Neuronal stem cell (in vitro differentiated cells): ENCODE measurements around the gene TMPRSS3.

Source experiments
- DNase-seq: peaks from one replicate; pipeline ENCODE4 v3.0.0-alpha.2; 2013; ENCODE audit warnings: low spot score
- H2AFZ ChIP-seq: one replicate; pipeline ENCODE4 v1.6.1; 2013; ENCODE audit warnings: mild to moderate bottlenecking, low read length, inconsistent platforms
- H2AK5ac ChIP-seq: 2 replicates; pipeline ENCODE4 v1.6.1; 2013; ENCODE audit warnings: low read depth, mild to moderate bottlenecking, inconsistent platforms, low read length, moderate library complexity, mixed read lengths
- H2BK120ac ChIP-seq: 2 replicates; pipeline ENCODE4 v1.6.1; 2013; ENCODE audit warnings: low read depth, mild to moderate bottlenecking, inconsistent platforms, low read length, moderate library complexity, mixed read lengths
- H2BK12ac ChIP-seq: one replicate; pipeline ENCODE4 v1.6.1; 2013; ENCODE audit warnings: low read length, inconsistent platforms
- H2BK15ac ChIP-seq: 2 replicates; pipeline ENCODE4 v1.6.1; 2013; ENCODE audit warnings: mild to moderate bottlenecking, low read length, inconsistent platforms, mixed read lengths
- H2BK5ac ChIP-seq: one replicate; pipeline ENCODE4 v1.6.1; 2013; ENCODE audit warnings: inconsistent platforms, mild to moderate bottlenecking, low read length, moderate library complexity
- H3K14ac ChIP-seq: one replicate; pipeline ENCODE4 v1.6.1; 2013; ENCODE audit warnings: low read length, inconsistent platforms
- H3K18ac ChIP-seq: 2 replicates; pipeline ENCODE4 v1.6.1; 2013; ENCODE audit warnings: low read length, inconsistent platforms
- H3K23ac ChIP-seq: 2 replicates; pipeline ENCODE4 v1.6.1; 2013; ENCODE audit warnings: low read depth, mild to moderate bottlenecking, mixed read lengths, low read length, inconsistent platforms; ENCODE audit not compliant: poor library complexity
- H3K27ac ChIP-seq: replicated peaks from 3 replicates; pipeline ENCODE4 v1.5.1; 2013; ENCODE audit warnings: low read length, inconsistent platforms
- H3K27me3 ChIP-seq, 3 experiments: 2 replicates each; pipeline ENCODE4 v1.6.1; 2013; ENCODE audit warnings: low read length in 3 of 3, mild to moderate bottlenecking in 2 of 3, inconsistent platforms in 1 of 3, low read depth in 1 of 3, mixed read lengths in 1 of 3, moderate library complexity in 1 of 3; ENCODE audit not compliant: control insufficient read depth in 3 of 3, insufficient read depth in 3 of 3
- H3K36me3 ChIP-seq, 2 donors: replicated peaks in 1 of 2; 2 replicates each; pipeline ENCODE4 v1.6.1; 2013; ENCODE audit warnings: low read length in 2 of 2; ENCODE audit not compliant: control insufficient read depth in 2 of 2, insufficient read depth in 2 of 2
- H3K4ac ChIP-seq: 2 replicates; pipeline ENCODE4 v1.6.1; 2013; ENCODE audit warnings: inconsistent platforms, mild to moderate bottlenecking, low read length, moderate library complexity
- H3K4me1 ChIP-seq, 2 donors: 1 replicate in 1 of 2; 2 replicates in 1 of 2; pipeline ENCODE4 v1.6.1; 2013; ENCODE audit warnings: low read length in 2 of 2, low read depth in 1 of 2; ENCODE audit not compliant: control insufficient read depth in 2 of 2, insufficient read depth in 1 of 2
- H3K4me2 ChIP-seq: one replicate; pipeline ENCODE4 v1.6.1; 2013; ENCODE audit warnings: mild to moderate bottlenecking, low read length, inconsistent platforms; ENCODE audit not compliant: insufficient read depth, poor library complexity, severe bottlenecking
- H3K4me3 ChIP-seq, 2 donors: 2 replicates each; pipeline ENCODE4 v1.5.1; 2013; ENCODE audit warnings: low read length in 2 of 2, mild to moderate bottlenecking in 2 of 2, inconsistent platforms in 1 of 2, moderate library complexity in 1 of 2
- H3K79me1 ChIP-seq: one replicate; pipeline ENCODE4 v1.6.1; 2013; ENCODE audit warnings: low read depth, mild to moderate bottlenecking, inconsistent platforms, low read length, moderate library complexity
- H3K9ac ChIP-seq: one replicate; pipeline ENCODE4 v1.6.1; 2013; ENCODE audit warnings: mild to moderate bottlenecking, low read depth, low read length, inconsistent platforms; ENCODE audit not compliant: poor library complexity
- H3K9me3 ChIP-seq, 2 donors: replicated peaks in 1 of 2; 2 replicates each; pipeline versions ENCODE3 to v1.6.1; 2013; ENCODE audit warnings: low read length in 2 of 2, mild to moderate bottlenecking in 2 of 2, inconsistent platforms in 1 of 2, low read depth in 1 of 2, mixed read lengths in 1 of 2, moderate library complexity in 1 of 2; ENCODE audit not compliant: control insufficient read depth in 2 of 2, insufficient read depth in 1 of 2
- H4K8ac ChIP-seq: one replicate; pipeline ENCODE4 v1.6.1; 2013; ENCODE audit warnings: low read depth, mild to moderate bottlenecking, inconsistent platforms, low read length, moderate library complexity
- H4K91ac ChIP-seq: one replicate; pipeline ENCODE4 v1.6.1; 2013; ENCODE audit warnings: low read length, low read depth, mild to moderate bottlenecking, inconsistent platforms; ENCODE audit not compliant: poor library complexity
- WGBS, 2 donors: extraction: QIAGEN DNeasy Blood & Tissue Kit; methylation state at CpG; one replicate each; pipeline ENCODE4 v1.1.7; 2013; ENCODE audit warnings: missing lambda C conversion rate in 2 of 2, mixed read lengths in 1 of 2; ENCODE audit not compliant: insufficient read length in 2 of 2, insufficient replicate concordance in 1 of 2; ENCODE audit errors: extremely low coverage in 2 of 2; 5-methylcytosine and 5-hydroxymethylcytosine counted together

The TMPRSS3 gene

GRCh38 chr21:42405064-42406013 lies 9.5 kb upstream of the TMPRSS3 start:
- no CpG with 5 or more reads among the region's 23 CpGs for WGBS, 2 donors
- H2AK5ac ChIP-seq, result peak overlapping the region; percentile 87

DNA sequence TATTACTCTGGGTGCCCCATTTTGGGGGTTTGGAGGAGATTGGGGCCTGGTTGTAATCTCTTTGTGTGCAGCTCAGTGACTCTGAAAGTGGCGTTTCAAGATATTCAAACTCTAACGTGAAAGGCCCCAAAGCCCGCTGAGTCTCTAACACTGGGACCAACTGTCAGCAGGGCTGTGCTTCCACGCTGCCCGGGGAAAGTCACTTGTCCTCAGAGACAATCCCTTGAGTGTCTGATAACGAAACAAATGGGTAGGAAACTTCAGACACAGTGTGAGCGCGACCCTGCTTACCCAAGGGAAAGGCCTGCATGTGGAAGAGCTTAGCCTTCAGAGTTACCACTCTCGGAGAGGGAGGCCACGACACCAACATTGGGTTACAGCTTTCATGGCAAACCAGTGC lies 8.7 kb upstream of the TMPRSS3 start:
- H3K23ac ChIP-seq, result no peak overlapping the region
- peaks cover 3% of the 10 kb centered on the region for H3K79me1 ChIP-seq
- no peak overlapping the region for H2AK5ac ChIP-seq
- H2BK12ac ChIP-seq, result no peak overlapping the region
- peaks cover 0 to 2% of the 10 kb centered on the region in 2 donors for H3K9me3 ChIP-seq
- H2AFZ ChIP-seq, result no peak overlapping the region
- H2BK5ac ChIP-seq, result no peak overlapping the region
- no peak overlapping the region for H3K18ac ChIP-seq
- H4K8ac ChIP-seq, result no peak overlapping the region
- WGBS, 2 donors, result no CpG with 5 or more reads among the region's 10 CpGs
- H3K4me1 ChIP-seq, result peaks cover 0 to 6% of the 10 kb centered on the region in 2 donors
- H3K27ac ChIP-seq, result no peak overlapping the region
- no peaks in the 10 kb centered on the region for H3K36me3 ChIP-seq
- H3K4ac ChIP-seq, result no peak overlapping the region
- H3K9ac ChIP-seq, result no peak overlapping the region
- no peak overlapping the region for H2BK120ac ChIP-seq
- DNase-seq, result no peak
- peaks cover 0 to 8% (median 0%) of the 10 kb centered on the region in 3 experiments for H3K27me3 ChIP-seq
- no peak overlapping the region for H3K4me2 ChIP-seq
- H4K91ac ChIP-seq, result no peak overlapping the region
- H2BK15ac ChIP-seq, result no peak overlapping the region
- H3K14ac ChIP-seq, result no peak overlapping the region
- H3K4me3 ChIP-seq, result no peak overlapping the region

More at GRCh38 chr21:42405064-42406013, 9.5 kb upstream of the TMPRSS3 start:
- Histone ChIP-seq H2BK5ac (no peak overlapping the region), H3K4ac (no peak overlapping the region), H3K9ac (no peak overlapping the region), H4K91ac (no peak overlapping the region), H4K8ac (peak overlapping the region; percentile 23), H3K79me1 (peaks cover 3% of the 10 kb centered on the region), H3K23ac (peak overlapping the region; percentile 22), H3K9me3 (peaks cover 0 to 2% of the 10 kb centered on the region in 2 donors), H3K27ac (no peak overlapping the region), H3K18ac (no peak overlapping the region), H2BK12ac (no peak overlapping the region), H3K4me1 (peaks cover 0 to 6% of the 10 kb centered on the region in 2 donors), H3K36me3 (no peaks in the 10 kb centered on the region), H2BK15ac (peak overlapping the region; percentile 17), H3K4me2 (no peak overlapping the region), H2BK120ac (no peak overlapping the region), H3K14ac (no peak overlapping the region), H2AFZ (no peak overlapping the region), H3K4me3 (no peak overlapping the region), H3K27me3 (peaks cover 0 to 8% (median 0%) of the 10 kb centered on the region in 3 experiments)
- DNase-seq, result no peak

GRCh38 chr21:42403611-42404231 lies 7.9 kb upstream of the TMPRSS3 start, which contains the start of gene UBASH3A:
Gene UBASH3A, plus strand, starts transcription at chr21:42403902. Its CDS starts 44 bp downstream, at chr21:42403946.
- Histone ChIP-seq H3K4me2 (no peak within 1 kb of the TSS), H3K14ac (peak within 1 kb of the TSS; percentile 64), H3K79me1 (peaks cover 3% of the 10 kb centered on the region), H4K8ac (no peak within 1 kb of the TSS), H3K9ac (no peak within 1 kb of the TSS), H3K9me3 (peaks cover 0 to 2% of the 10 kb centered on the region in 2 donors), H3K23ac (no peak within 1 kb of the TSS), H3K4me3 (no peak within 1 kb of the TSS), H2BK120ac (peak within 1 kb of the TSS; percentile 63), H2AFZ (no peak within 1 kb of the TSS), H3K4ac (no peak within 1 kb of the TSS), H3K27ac (no peak within 1 kb of the TSS), H3K36me3 (no peaks in the 10 kb centered on the region), H4K91ac (no peak within 1 kb of the TSS), H2AK5ac (no peak within 1 kb of the TSS), H2BK12ac (no peak within 1 kb of the TSS), H3K27me3 (peaks cover 0 to 8% (median 0%) of the 10 kb centered on the region in 3 experiments), H3K4me1 (peaks cover 0 to 6% of the 10 kb centered on the region in 2 donors), H2BK5ac (no peak within 1 kb of the TSS), H3K18ac (peak within 1 kb of the TSS; percentile 57), H2BK15ac (peak within 1 kb of the TSS; percentile 49)
- no CpG with 5 or more reads among the region's 21 CpGs for WGBS, 2 donors
- no peak for DNase-seq

DNA sequence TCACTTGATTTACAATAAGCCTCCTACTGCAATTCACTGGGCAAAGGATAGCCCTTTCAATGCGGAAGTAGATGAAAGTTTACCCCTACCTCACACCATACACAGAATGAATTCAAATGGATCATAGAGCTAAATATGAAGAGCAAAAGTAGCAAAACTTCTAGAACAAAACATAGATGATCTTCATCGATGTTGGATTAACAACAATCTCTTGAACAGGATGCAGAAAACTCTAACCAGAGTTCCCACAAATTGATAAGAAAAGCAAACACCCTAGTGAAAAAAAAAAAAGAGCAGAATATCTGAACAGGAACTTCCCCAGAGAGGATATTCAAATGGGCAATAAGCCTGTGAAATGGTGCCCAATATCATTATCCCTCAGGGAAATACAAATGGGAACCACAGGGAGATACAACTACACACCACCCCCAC lies 6.0 kb upstream of the TMPRSS3 start:
- Histone ChIP-seq H3K36me3 (no peaks in the 10 kb centered on the region), H4K8ac (no peak overlapping the region), H2AK5ac (no peak overlapping the region), H3K27ac (no peak overlapping the region), H2AFZ (no peak overlapping the region), H3K18ac (no peak overlapping the region), H3K9me3 (peaks cover 0 to 2% of the 10 kb centered on the region in 2 donors), H3K4me1 (peaks cover 0 to 6% of the 10 kb centered on the region in 2 donors), H2BK15ac (no peak overlapping the region), H3K79me1 (peaks cover 3% of the 10 kb centered on the region), H2BK12ac (no peak overlapping the region), H3K27me3 (peaks cover 0 to 3% (median 0%) of the 10 kb centered on the region in 3 experiments), H4K91ac (no peak overlapping the region), H3K4ac (no peak overlapping the region), H2BK120ac (no peak overlapping the region), H3K23ac (no peak overlapping the region), H2BK5ac (no peak overlapping the region), H3K4me2 (no peak overlapping the region), H3K4me3 (no peak overlapping the region), H3K9ac (no peak overlapping the region), H3K14ac (no peak overlapping the region)
- DNase-seq, result no peak
- WGBS, 2 donors, result no CpG with 5 or more reads among the region's 2 CpGs
